OCI-LY7 (cell line): Measurements from ENCODE around the gene ANK3.

Experiments
- CTCF ChIP-seq: fragments of 200-600 bp; sonication (generic); conservative IDR thresholded peaks from 2 replicates; pipeline ENCODE4 v1.5.1; 2014; ENCODE audit warnings: mild to moderate bottlenecking, antibody characterized with exemption, low read length, moderate library complexity, mixed read lengths
- EZH2phosphoT487 ChIP-seq: fragments of 200-600 bp; sonication (generic); IDR thresholded peaks from 2 replicates; pipeline ENCODE4 v1.6.1; 2018; ENCODE audit warnings: low read depth, borderline replicate concordance, mild to moderate bottlenecking, mixed run types, antibody characterized with exemption, low read length, moderate library complexity, mixed read lengths

GRCh38 chr10:60252688-60253087 lies 137.0 kb downstream of the ANK3 start:
- TF ChIP-seq CTCF (no peak), EZH2phosphoT487 (no peak)
